GM20431 (cell line): Measurements from ENCODE around the gene CDK19.

Experiments
- in situ Hi-C: fragments of 300-500 bp; cut with MseI, MboI; formaldehyde crosslinking; loops from one replicate; pipeline ENCODE4 v1.15.0; 2020; ENCODE audit warnings: low sequenced_read_pairs; ENCODE audit not compliant: unreplicated experiment

CDK19 gene

DNA sequence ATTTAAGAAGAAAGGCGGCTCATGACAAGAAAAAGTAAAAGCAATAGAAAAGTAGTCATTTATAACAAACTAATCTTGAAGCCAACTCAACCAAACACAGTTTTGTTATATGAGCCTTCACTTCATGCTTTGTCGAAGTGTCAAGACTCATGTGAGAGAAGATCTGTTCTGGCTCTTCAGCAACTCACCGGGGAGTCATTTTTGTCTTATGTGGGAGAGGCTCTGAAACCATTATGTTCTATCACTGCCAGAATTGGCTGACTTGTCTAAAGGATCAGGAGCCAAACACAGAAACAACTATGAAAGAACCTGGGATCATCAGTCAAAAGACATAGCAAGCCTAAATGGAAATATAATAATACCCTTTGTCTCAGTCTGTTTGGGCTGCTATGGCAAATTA, 105.2 kb downstream of the CDK19 start:
- in situ Hi-C loops, result no loop called here

DNA sequence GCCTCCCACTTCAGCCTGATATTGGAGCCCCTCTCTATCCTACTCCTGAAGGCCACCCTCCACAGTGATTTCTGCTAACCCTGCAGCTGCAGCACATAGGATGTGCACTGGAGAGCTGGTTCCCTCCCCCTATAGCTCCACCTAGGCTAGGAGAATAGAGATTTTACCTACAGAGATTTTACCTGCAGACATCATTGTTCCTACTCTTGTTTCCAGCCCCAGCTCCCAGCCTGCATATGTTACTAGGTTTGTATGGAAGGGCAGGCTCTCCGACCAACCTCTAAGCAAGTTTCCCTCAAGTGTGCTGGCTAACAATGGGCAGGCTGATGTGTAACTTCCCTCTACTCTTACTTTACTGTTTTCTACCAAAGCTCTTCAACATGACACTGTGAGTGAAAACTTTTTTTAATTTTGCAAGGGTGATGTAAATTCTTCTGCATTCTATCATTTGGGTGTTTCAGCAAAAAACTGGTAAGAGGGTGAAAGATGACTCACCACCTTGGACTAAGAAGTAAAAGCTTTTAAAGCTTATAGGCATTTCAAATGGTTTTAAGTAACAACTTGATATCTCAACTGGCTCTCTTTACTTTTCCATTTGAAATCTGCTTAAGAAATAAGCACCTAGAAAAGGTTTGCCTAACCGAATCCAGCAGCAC, 106.8 kb downstream of the CDK19 start:
- in situ Hi-C loops, result no loop called here

- in situ Hi-C loops, result no loop called here
Measured at GRCh38 chr6:110705543-110705942, 109.7 kb downstream of the CDK19 start.

DNA sequence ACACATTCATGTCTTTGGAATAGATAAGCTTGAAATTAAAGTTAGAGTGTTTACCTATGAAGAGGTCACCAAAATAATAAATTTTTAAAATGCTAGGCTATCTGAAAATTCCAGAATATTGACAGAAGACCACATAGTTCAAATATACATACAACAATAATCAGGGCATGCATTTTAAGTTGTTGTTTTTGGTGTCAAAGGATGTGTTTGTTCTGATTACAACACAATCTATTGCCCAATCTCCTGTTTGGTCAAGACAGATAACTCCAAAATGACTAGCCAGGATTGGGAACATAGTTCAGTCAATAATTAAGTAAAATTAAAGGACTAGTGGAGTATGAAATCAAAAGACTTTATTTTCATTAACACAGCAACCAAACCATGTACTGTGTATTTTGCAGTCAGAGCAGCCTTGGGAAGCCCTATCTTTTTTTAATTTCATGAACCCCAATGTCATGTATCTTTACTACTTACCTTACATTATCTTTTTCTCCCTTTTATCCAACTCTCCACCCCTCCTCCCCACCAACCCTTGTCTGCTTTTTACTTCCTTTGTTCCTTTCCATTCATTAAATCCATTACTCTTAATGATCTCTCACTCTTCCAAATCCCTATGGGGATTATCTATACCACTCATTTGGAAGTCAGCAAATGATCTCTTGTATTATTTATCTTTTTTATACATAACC, 111.2 kb downstream of the CDK19 start:
- in situ Hi-C loops, result no loop called here

GRCh38 chr6:110703010-110703905, 112.0 kb downstream of the CDK19 start:
- in situ Hi-C loops, result no loop called here

DNA sequence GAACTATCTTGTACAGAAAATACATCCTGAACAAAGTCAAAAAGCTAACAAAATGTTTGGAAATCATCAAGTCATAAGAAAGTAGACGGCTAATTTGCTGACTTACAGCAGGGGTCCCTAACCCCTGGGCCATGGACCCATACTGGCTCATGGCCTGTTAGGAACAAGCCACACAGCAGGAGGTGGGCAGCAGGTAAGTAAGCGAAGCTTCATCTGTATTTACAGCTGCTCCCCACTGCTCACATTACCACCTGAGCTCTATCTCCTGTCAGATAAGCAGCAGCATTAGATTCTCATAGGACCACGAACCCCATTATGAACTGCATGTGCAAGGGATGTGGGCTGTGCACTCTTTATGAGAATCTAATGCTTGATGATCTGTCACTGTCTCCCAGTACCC, 115.5 kb downstream of the CDK19 start:
- in situ Hi-C loops, result no loop called here

DNA sequence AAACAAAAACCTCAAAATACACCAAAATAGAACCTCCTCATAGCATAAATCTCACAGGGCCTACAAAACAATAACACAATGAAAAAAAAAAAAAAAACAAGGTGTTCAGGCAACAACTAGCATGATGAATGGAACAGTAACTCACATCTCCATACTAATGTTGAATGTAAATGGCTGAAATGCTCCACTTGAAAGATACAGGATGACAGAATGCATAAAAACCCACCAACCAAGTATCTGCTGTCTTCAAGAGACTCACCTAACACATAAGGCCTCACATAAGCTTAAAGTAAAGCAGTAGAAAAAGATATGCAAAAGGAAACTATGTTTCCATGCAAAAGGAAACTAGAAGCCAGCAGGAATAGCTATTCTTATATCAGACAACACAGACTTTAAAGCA, 121.3 kb downstream of the CDK19 start:
- in situ Hi-C loops, result no loop called here

DNA sequence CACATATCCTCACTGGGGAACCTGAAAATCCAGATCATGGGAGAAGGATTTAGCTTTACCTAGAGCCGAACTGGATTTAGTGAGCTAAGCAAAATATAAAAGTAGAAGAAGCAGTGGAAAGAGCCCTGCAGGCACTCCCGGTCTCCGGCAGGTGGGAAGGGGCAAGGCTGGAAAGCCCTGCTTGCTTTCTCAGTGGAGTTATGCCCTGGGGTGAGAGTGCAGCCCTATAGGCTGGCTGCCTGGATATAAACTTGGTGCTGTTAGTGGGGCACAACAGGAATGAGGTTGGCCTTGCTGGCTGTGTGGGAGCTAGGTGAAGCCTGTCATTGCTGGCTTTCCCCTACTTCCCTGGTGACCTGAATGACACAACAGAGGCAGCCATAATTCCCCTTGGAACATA, 122.0 kb downstream of the CDK19 start:
- in situ Hi-C loops, result no loop called here

DNA sequence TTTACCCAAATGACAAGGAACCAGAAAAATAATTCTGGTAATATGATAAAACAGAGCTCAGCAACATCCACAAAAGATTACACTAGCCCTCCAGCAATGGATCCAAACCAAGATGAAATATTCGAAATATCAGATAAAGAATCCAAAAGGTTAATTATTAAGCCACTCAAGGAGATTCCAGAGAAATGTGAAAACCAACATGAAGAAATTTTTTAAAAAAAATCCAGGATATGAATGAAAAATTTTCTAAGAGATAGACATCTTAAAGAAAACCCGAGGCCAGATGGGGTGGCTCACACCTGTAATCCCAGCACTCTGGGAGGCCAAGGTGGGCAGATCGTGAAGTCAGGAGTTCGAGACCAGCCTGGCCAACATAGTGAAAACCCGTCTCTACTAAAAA, 124.4 kb downstream of the CDK19 start:
- in situ Hi-C loops, result no loop called here

DNA sequence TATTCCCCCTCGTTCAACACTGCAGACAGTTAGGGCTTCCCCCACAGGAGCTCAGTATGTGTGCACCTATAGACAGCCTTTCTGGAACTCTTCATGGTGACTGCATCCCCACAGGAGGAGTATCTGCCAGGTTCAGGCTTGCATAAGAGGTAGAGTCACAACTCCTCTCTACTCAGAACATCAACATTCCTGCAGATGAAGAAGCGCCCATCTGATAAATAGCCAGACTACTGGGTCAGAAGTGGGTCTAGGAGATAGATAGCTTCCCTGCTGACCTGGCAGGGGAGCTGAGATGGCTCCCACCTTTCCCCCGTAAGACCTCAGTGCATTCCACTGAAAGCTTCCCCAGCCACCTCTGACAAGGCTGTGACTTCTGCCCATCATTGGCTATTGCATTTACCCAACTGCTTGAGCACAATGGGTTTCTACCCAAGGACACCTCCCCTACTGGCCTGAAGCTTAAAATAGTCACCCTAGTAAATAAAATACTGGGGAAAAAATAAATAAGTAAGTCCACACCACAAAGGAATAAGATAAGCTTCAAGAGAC, 125.1 kb downstream of the CDK19 start:
- in situ Hi-C loops, result no loop called here

DNA sequence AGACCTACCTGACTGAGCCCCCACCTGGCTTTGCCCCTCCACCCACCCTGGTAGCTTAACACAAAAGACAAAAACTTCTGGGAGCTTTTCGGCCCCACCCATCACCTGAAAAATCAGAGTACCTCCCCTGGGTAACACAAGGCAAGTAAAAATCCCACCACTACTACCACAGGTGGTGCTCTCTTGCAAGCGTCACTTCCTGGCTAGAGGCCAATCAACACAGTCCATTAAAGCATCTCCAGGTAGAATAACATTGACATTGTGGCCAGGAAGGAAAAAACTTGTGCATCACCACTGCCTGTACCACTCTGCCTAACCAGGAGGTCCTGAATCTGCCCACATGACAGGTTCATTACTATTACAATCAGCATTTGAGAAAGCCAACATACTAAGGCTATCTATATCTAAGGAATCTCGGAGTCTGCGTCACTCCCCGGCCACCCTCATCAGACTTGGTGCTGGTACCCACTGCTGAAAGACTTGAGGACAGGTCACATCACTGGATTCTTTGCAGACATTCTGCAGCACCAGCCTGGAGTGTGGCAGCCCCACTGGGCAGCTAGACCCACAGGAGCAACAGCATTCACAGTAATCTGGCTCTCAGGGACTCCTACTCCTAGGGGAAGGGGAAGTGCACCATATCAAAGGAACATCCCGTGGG, 125.9 kb downstream of the CDK19 start:
- in situ Hi-C loops, result loop anchor here (10.0 kb wide), 1 partner anchor 265 kb away; the partner anchor contains the start of gene GTF3C6

GRCh38 chr6:110688661-110689268, 126.5 kb downstream of the CDK19 start:
- in situ Hi-C loops, result loop anchor here (10.0 kb wide), 1 partner anchor 266 kb away; the partner anchor contains the start of gene GTF3C6

DNA sequence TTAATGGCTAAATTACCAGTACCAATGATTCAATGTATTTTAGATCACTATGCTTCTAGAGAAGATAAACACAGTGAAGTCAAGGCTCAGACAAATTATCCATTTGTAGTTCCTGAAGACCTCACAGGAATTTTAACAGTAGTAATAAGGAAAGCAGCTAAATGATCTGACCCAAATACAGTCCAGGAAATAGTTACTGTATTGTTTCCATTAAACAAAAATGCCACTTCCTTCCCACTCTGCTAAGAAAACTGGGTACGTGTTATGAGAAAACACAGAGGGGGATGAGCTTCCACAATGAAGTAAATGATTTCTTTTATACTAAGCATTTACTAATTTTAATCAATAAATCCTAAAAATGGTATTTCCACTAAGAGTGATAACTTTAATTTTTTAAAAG, 127.9 kb downstream of the CDK19 start:
- in situ Hi-C loops, result loop anchor here (10.0 kb wide), 1 partner anchor 267 kb away; the partner anchor contains the start of gene GTF3C6

DNA sequence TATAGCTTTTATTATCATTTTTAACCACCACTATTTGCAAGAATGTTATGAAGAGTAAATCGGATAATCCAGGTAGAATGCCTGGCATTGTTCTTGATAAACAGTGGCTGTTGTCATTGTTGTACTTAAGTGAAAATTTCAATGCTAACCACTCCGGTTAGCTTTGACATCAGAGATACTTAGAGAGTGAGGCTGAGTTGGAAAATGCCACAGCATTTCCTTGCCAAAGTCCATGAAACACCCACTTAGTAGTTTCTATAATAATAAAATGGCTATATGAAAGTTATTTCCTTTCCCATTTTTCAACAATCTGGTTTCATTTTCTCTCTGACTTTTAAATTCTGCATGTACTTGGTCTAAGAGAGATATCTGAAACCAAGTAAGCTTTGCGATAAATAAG, 132.0 kb downstream of the CDK19 start:
- in situ Hi-C loops, result loop anchor here (10.0 kb wide), 1 partner anchor 272 kb away; the partner anchor contains the start of gene GTF3C6

DNA sequence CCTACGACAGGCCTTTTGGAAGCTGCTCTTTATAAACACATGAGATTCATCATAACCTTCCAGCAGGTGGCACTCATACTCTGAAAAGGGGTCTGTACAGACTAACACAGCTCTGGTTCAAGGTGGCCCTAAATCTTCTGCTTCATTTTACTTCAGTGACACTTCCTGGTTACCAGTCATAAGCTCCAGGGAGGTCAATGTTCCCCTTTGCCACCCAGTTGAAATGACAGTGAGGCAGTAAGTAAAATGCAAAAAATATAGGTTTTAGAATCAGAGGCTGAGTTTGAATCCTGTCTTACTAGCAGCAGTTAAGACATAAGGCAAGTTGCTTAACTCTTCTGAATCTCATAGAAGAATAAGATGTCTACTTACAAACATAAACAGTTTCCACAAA, 132.8 kb downstream of the CDK19 start:
- in situ Hi-C loops, result loop anchor here (10.0 kb wide), 1 partner anchor 272 kb away; the partner anchor contains the start of gene GTF3C6

DNA sequence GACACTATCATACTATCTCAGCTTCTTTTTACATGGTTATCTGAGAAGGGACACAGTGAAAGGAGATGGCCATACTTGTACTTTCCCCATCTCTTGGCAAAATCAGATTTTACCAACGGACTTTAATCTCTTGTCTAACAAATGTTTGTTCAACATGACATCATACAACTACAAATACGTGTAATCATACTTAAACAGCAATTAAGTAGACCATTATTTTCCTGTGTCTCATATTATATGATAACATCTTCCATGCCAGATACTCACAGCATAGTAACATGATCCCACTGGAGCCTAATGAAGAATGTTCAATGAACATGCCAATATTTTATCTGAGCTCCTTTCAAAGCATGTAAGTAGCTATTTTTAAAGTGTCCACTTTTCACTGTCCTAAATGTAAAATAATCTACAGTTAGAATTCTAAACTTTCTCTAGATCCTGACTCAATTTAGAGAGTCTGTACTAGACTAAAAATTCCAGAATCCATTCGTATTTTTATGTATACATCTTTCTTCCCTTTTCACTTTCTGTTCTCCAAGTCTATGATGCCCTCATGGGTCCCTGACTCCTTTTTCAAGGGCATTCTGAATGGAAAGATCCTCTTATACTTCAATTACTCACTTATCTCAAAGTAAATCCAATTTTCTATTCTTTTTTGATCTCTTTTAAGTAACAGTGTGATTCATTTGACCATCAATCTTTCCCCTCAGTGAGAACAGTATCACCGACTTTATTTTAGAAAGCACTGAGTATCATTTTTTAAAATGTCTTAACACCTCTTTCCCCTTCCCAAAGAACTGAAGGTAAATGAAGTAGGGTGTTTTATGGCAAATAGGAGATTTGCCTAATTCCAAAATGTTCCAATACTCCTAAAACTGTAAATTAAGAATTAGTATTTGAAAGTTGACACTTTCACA, 133.5 kb downstream of the CDK19 start:
- in situ Hi-C loops, result loop anchor here (10.0 kb wide), 1 partner anchor 273 kb away; the partner anchor contains the start of gene GTF3C6

- in situ Hi-C loops, result no loop called here
Measured at GRCh38 chr6:110676396-110676795, 138.9 kb downstream of the CDK19 start.

DNA sequence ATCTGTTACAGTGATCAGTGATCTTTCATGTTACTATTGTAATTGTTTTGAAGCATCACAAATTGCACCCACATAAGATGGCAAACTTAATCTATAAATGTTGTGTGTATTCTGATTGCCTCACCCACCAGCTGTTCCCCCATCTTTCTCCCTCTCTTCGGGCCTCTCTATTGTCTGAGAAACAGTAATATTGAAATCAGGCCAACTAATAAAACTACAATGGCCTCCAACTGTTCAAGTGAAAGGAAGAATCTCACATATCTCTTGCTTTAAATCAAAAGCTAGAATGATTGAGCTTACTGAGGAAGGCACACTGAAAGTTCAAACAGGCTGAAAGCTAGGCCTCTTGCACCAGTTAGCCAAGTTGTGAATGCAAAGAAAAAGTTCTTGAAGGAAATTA, 141.2 kb downstream of the CDK19 start:
- in situ Hi-C loops, result no loop called here
